ENCODE measurements around the gene PDZRN4.

DNA sequence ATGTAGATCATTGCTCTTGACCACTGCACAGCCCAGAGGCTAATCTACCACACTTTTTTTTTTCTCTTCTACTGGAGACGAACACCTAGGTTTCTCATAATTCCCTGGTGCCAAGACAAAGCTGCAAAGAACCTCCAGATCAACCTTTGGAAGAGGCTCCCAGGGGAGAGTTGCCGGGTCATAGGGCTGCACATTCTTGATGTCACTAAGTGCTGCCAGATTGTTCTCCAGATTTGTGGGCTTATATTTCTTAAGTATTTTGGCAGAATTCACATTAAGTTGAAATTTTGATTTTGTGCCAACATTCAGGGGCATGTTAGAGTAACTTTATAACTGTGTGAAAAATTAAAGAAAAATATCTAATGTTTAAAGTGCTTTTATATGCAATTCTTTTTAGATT lies 13.5 kb upstream of the PDZRN4 start:
- TF ChIP-seq EZH2 (IDR thresholded peaks at IDR 0.05; ENCODE audit: borderline replicate concordance, low read depth, low read length, poor library complexity, severe bottlenecking): no peak
- TF ChIP-seq, protein P1, sequence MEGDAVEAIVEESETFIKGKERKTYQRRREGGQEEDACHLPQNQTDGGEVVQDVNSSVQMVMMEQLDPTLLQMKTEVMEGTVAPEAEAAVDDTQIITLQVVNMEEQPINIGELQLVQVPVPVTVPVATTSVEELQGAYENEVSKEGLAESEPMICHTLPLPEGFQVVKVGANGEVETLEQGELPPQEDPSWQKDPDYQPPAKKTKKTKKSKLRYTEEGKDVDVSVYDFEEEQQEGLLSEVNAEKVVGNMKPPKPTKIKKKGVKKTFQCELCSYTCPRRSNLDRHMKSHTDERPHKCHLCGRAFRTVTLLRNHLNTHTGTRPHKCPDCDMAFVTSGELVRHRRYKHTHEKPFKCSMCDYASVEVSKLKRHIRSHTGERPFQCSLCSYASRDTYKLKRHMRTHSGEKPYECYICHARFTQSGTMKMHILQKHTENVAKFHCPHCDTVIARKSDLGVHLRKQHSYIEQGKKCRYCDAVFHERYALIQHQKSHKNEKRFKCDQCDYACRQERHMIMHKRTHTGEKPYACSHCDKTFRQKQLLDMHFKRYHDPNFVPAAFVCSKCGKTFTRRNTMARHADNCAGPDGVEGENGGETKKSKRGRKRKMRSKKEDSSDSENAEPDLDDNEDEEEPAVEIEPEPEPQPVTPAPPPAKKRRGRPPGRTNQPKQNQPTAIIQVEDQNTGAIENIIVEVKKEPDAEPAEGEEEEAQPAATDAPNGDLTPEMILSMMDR (conservative IDR thresholded peaks at IDR 0.05; ENCODE audit: low read depth, low read length): no peak
